GM19463 (cell line): Measurements from ENCODE around the gene TBC1D4.
"Not testable (repeated sequence)": the region's sequence is repeated elsewhere in the genome, so short reads cannot be mapped to it uniquely, and the experiment has no call there.

Experiments used
- ATAC-seq: cut with Tn5 transposase; IDR thresholded peaks from one replicate; pipeline ENCODE4 v1.9.1; 2021; ENCODE audit warnings: mild to moderate bottlenecking, moderate library complexity; ENCODE audit not compliant: unreplicated experiment

The TBC1D4 gene

GRCh38 chr13:75299246-75299645 is 182.7 kb downstream of the TBC1D4 start:
- ATAC-seq, result no peak

- ATAC-seq, result no peak
Measured at GRCh38 chr13:75296641-75297040, 185.3 kb downstream of the TBC1D4 start.

- no peak for ATAC-seq
Measured at GRCh38 chr13:75295201-75295600, 186.8 kb downstream of the TBC1D4 start.

GRCh38 chr13:75294110-75294509 is 187.9 kb downstream of the TBC1D4 start:
- ATAC-seq, result peak; percentile 64

GRCh38 chr13:75285310-75285709 is 196.7 kb downstream of the TBC1D4 start:
- no peak for ATAC-seq

GRCh38 chr13:75279834-75280369 is 202.1 kb downstream of the TBC1D4 start:
- ATAC-seq, result no peak

GRCh38 chr13:75273695-75274094 is 208.3 kb downstream of the TBC1D4 start:
- ATAC-seq, result not testable (repeated sequence)

GRCh38 chr13:75271846-75272245 is 210.1 kb downstream of the TBC1D4 start:
- no peak for ATAC-seq

- not testable (repeated sequence) for ATAC-seq
Measured at GRCh38 chr13:75268481-75268880, 213.5 kb downstream of the TBC1D4 start.

- no peak for ATAC-seq
Measured at GRCh38 chr13:75264611-75265010, 217.4 kb downstream of the TBC1D4 start.

GRCh38 chr13:75263741-75264407 is 218.1 kb downstream of the TBC1D4 start:
- ATAC-seq, result no peak

- ATAC-seq, result no peak
Measured at GRCh38 chr13:75258159-75258782, 223.7 kb downstream of the TBC1D4 start.

- ATAC-seq, result no peak
Measured at GRCh38 chr13:75256922-75257321, 225.0 kb downstream of the TBC1D4 start.

GRCh38 chr13:75255653-75256052 is 226.3 kb downstream of the TBC1D4 start:
- no peak for ATAC-seq

GRCh38 chr13:75255147-75255546 is 226.8 kb downstream of the TBC1D4 start:
- ATAC-seq, result no peak

GRCh38 chr13:75251188-75251587 is 230.8 kb downstream of the TBC1D4 start:
- no peak for ATAC-seq

GRCh38 chr13:75250526-75251178 is 231.3 kb downstream of the TBC1D4 start:
- ATAC-seq, result no peak

- not testable (repeated sequence) for ATAC-seq
Measured at GRCh38 chr13:75245578-75245977, 236.4 kb downstream of the TBC1D4 start.

- not testable (repeated sequence) for ATAC-seq
Measured at GRCh38 chr13:75240240-75240639, 241.7 kb downstream of the TBC1D4 start.

GRCh38 chr13:75236774-75237173 is 245.2 kb downstream of the TBC1D4 start:
- ATAC-seq, result no peak
